T-helper 1 cell treated with Interleukin-12 subunit alpha and Interleukin-12 subunit beta and Interleukin-4 antibody, amounts not matched to agents 30 μg/mL and 1 μg/mL, for 36 hours (primary cell): Measurements from ENCODE around the gene RPP25L.

Source experiments
- H3K27ac Mint-ChIP-seq: one replicate; pipeline ENCODE4 v1.8.0; 2021; ENCODE audit warnings: mild to moderate bottlenecking, mixed read lengths
- H3K27me3 Mint-ChIP-seq: one replicate; pipeline ENCODE4 v1.8.0; 2021; ENCODE audit warnings: low read depth, mixed read lengths
- H3K36me3 Mint-ChIP-seq: one replicate; pipeline ENCODE4 v1.8.0; 2021; ENCODE audit warnings: low read depth, mixed read lengths
- H3K4me1 Mint-ChIP-seq: one replicate; pipeline ENCODE4 v1.8.0; 2021; ENCODE audit warnings: low read depth, mixed read lengths
- H3K4me3 Mint-ChIP-seq: one replicate; pipeline ENCODE4 v1.8.0; 2021; ENCODE audit warnings: mild to moderate bottlenecking, moderate library complexity, mixed read lengths
- H3K9me3 Mint-ChIP-seq: one replicate; pipeline ENCODE4 v1.8.0; 2021; ENCODE audit warnings: mixed read lengths

The RPP25L gene

DNA sequence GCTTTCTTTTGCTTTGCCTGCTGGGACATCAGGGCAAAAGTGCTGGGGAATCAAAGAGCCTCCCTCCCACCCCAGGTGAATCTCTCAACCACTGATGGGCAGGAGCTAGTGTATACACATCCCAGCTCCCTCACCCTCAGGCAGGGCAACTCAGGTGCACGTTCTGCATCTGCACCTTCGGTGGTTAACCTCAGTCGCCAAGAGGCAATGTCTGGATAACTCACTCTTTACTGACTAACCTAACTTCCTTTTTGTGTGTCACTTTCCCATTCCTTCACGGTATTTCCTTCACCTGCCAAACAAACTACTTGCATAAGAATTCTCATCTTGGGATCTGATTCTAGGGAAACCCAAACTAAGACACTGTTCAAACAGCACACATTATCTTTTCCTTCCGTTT, 48.6 kb downstream of the RPP25L start:
- Mint-ChIP-seq H3K36me3 (no peaks in the 10 kb centered on the region), H3K9me3 (no peaks in the 10 kb centered on the region), H3K27ac (no peak overlapping the region), H3K4me1 (no peaks in the 10 kb centered on the region), H3K27me3 (peaks cover 9% of the 10 kb centered on the region), H3K4me3 (no peak overlapping the region)

DNA sequence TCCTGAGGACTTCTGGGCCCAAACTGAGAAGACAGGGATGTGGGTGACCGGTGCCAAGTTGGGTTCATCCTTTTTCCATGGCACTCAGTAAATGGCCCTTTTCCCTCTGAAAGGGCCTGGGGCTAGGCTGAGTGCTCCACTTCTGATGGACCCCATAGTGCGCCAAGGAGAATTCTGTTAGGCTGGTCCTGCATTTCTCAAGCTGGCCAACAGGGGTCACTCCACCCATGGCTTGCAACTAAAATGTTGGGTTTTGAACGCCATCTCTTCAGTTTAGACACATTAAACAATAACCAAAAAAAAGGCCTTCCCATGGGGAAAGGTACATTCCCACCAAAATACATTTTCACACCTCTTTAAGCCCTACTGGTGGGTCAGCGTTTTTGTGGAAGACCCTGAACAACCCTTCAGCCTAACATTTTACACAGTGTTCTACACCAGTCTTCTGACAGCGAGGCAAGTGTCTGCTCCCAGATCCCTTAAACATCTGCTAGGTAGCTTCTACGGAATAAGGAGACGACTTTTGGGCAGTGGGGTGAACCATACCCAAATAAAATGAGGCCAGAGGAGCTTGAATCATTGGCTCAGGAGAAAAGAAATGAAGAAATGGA, 49.7 kb downstream of the RPP25L start:
- Mint-ChIP-seq H3K4me3 (no peak overlapping the region), H3K27ac (no peak overlapping the region), H3K9me3 (no peaks in the 10 kb centered on the region), H3K27me3 (peaks cover 13% of the 10 kb centered on the region), H3K4me1 (no peaks in the 10 kb centered on the region), H3K36me3 (no peaks in the 10 kb centered on the region)

DNA sequence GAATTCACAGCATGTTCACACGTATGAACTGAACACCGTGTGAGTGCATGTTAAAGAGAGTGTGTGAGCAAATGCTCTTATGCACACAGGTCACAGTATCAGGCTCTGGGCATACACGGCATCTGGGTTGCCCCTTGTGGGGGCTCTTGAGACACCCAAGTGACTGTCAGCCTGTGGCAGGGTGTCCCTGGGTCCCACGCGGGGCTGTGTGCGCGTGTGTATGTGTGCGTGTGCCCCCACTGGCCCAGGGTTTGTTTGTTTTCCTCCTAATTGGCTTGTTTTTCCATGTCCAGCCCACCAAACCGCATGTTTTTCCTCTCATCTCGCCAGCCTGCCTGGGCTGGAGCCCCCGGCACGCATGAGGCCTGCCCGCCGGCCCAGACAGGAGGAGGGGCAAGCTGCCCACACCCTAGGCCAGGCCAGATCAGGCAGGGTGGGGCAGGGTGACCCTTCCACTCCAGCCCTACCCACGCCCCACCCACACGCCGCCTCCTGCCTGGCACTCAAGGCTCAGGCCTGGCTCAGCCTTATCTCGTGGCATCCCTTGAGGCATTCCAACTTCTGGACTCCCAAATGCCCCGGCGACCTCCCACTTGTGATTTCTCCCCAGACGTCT, 51.2 kb downstream of the RPP25L start:
- Mint-ChIP-seq H3K4me1 (no peaks in the 10 kb centered on the region), H3K36me3 (no peaks in the 10 kb centered on the region), H3K27me3 (peaks cover 13% of the 10 kb centered on the region), H3K9me3 (no peaks in the 10 kb centered on the region), H3K27ac (no peak overlapping the region), H3K4me3 (no peak overlapping the region)
